Nucleus accumbens (tissue), 56 donors: ENCODE results near the gene SLC9A9.
"Not testable (repeated sequence)": the region's sequence is repeated elsewhere in the genome, so short reads cannot be mapped to it uniquely, and the experiment has no call there.

ENCODE experiments used
- DNase-seq, 56 donors: peaks; one replicate each; lab custom pipeline; 2025; lab: John Stamatoyannopoulos, UW

The SLC9A9 gene

GRCh38 chr3:143437405-143437804 lies 410.9 kb downstream of the SLC9A9 start:
- DNase-seq, result no peak

GRCh38 chr3:143436231-143436930 lies 411.9 kb downstream of the SLC9A9 start:
- no peak for DNase-seq

GRCh38 chr3:143433787-143434378 lies 414.4 kb downstream of the SLC9A9 start:
- no peak for DNase-seq

GRCh38 chr3:143431298-143431697 lies 417.0 kb downstream of the SLC9A9 start:
- DNase-seq, result not testable (repeated sequence)

- DNase-seq, result no peak
Measured at GRCh38 chr3:143430568-143430967, 417.7 kb downstream of the SLC9A9 start.

- no peak for DNase-seq
Measured at GRCh38 chr3:143429628-143430514, 418.4 kb downstream of the SLC9A9 start.

- DNase-seq, result no peak
Measured at GRCh38 chr3:143428294-143428693, 420.0 kb downstream of the SLC9A9 start.

GRCh38 chr3:143427631-143428030 lies 420.6 kb downstream of the SLC9A9 start:
- DNase-seq, result no peak

GRCh38 chr3:143424874-143425273 lies 423.4 kb downstream of the SLC9A9 start:
- no peak for DNase-seq

- DNase-seq, result no peak
Measured at GRCh38 chr3:143421556-143421955, 426.7 kb downstream of the SLC9A9 start.

GRCh38 chr3:143419611-143420010 lies 428.7 kb downstream of the SLC9A9 start:
- no peak for DNase-seq

- no peak for DNase-seq
Measured at GRCh38 chr3:143418391-143418790, 429.9 kb downstream of the SLC9A9 start.

- no peak for DNase-seq
Measured at GRCh38 chr3:143416229-143416628, 432.0 kb downstream of the SLC9A9 start.

GRCh38 chr3:143414571-143415253 lies 433.6 kb downstream of the SLC9A9 start:
- no peak for DNase-seq

GRCh38 chr3:143413372-143413771 lies 434.9 kb downstream of the SLC9A9 start:
- DNase-seq, result no peak

GRCh38 chr3:143412084-143412483 lies 436.2 kb downstream of the SLC9A9 start:
- no peak for DNase-seq

GRCh38 chr3:143410259-143410658 lies 438.0 kb downstream of the SLC9A9 start:
- no peak for DNase-seq

- DNase-seq, result no peak
Measured at GRCh38 chr3:143408771-143409170, 439.5 kb downstream of the SLC9A9 start.

- DNase-seq, result no peak
Measured at GRCh38 chr3:143402602-143403001, 445.7 kb downstream of the SLC9A9 start.

- no peak for DNase-seq
Measured at GRCh38 chr3:143396790-143397189, 451.5 kb downstream of the SLC9A9 start.

GRCh38 chr3:143389388-143389787 lies 458.9 kb downstream of the SLC9A9 start:
- no peak for DNase-seq
